HCT116 (cell line): ENCODE measurements around the gene IGSF21. TPM values are rescaled to one million over a fixed set of nuclear protein-coding genes. Genes with fewer than 3 reads are reported as not detected.

Experiments
- ATAC-seq: fragments of 200-7000 bp; cut with Tn5 transposase; 2 replicates; pipeline ENCODE4 v1.9.1; 2020; ENCODE audit warnings: mild to moderate bottlenecking, moderate library complexity
- BruUV-seq: library from RNA; stranded (reverse); fragments of 400-500 nt; replicated peaks from 2 replicates; lab custom pipeline; 2021; lab: Mats Ljungman, UMichigan
- CTCF ChIA-PET: fragments of 300-600 bp; sonication (Branson Sonifier 250); formaldehyde crosslinking; loops from one replicate; lab custom pipeline; 2021; ENCODE audit warnings: antibody characterized with exemption; lab: Charles Lee
- POLR2A ChIA-PET: fragments of 300-600, 350-600 bp; sonication (Branson Sonifier 250); formaldehyde crosslinking; loops from one replicate; lab custom pipeline; 2021; ENCODE audit warnings: antibody characterized with exemption; lab: Charles Lee
- RAD21 ChIA-PET, 2 experiments: fragments of 300-600 bp; sonication (Branson Sonifier 250); formaldehyde crosslinking; loops; one replicate each; lab custom pipeline; 2023; ENCODE audit warnings: low total read pairs in 2 of 2; ENCODE audit not compliant: uncharacterized antibody in 2 of 2, unreplicated experiment in 2 of 2, low non-redundant PET in 1 of 2; lab: Charles Lee
- DNase-seq: peaks from one replicate; pipeline ENCODE4 v3.0.0-alpha.2; 2010; ENCODE audit warnings: low read depth, low spot score
- H2AFZ ChIP-seq: fragments of 200-600 bp; shearing (Covaris generic), sonication (generic); 2 replicates; pipeline ENCODE4 v1.6.1; 2017; ENCODE audit warnings: low read depth, mixed run types, mixed read lengths, antibody characterized with exemption, low read length; ENCODE audit not compliant: poor library complexity, severe bottlenecking
- H3K27ac ChIP-seq: 2 replicates; pipeline ENCODE4 v1.5.1; 2012; ENCODE audit warnings: low read depth, low read length
- H3K27me3 ChIP-seq: fragments of 200-600 bp; sonication (generic); 2 replicates; pipeline ENCODE4 v1.6.1; 2016; ENCODE audit warnings: mixed run types, low read length, mixed read lengths; ENCODE audit not compliant: insufficient read depth
- H3K36me3 ChIP-seq, 2 experiments: fragments of 200-500 bp in 1 of 2; fragments of 200-600 bp in 1 of 2; sonication (Bioruptor generic) in 1 of 2; sonication (generic) in 1 of 2; 2 replicates each; pipeline versions ENCODE4 v1.5.1 to v1.6.1; 2014 to 2016; ENCODE audit warnings: low read length in 2 of 2, inconsistent platforms in 1 of 2, mixed read lengths in 1 of 2, mixed run types in 1 of 2; ENCODE audit not compliant: insufficient read depth in 2 of 2, control insufficient read depth in 1 of 2
- H3K4me1 ChIP-seq, 2 experiments: fragments of 200-600 bp in 1 of 2; sonication (generic) in 1 of 2; 2 replicates each; pipeline versions ENCODE4 v1.5.1 to v1.6.1; 2012 to 2017; ENCODE audit warnings: low read length in 2 of 2, inconsistent platforms in 1 of 2, mild to moderate bottlenecking in 1 of 2, mixed read lengths in 1 of 2, mixed run types in 1 of 2, moderate library complexity in 1 of 2; ENCODE audit not compliant: insufficient read depth in 2 of 2, control insufficient read depth in 1 of 2
- H3K4me2 ChIP-seq: fragments of 200-600 bp; sonication (generic); 2 replicates; pipeline ENCODE4 v1.6.1; 2017; ENCODE audit warnings: mixed run types, low read length, mixed read lengths
- H3K4me3 ChIP-seq, 2 experiments: fragments of 200-600 bp in 1 of 2; sonication (generic) in 1 of 2; replicated peaks in 1 of 2; 2 replicates each; pipeline ENCODE4 v1.5.1; 2011 to 2016; ENCODE audit warnings: low read length in 2 of 2, control low read depth in 1 of 2, low read depth in 1 of 2, mild to moderate bottlenecking in 1 of 2, mixed read lengths in 1 of 2, mixed run types in 1 of 2
- H3K79me2 ChIP-seq: fragments of 200-600 bp; sonication (generic); 2 replicates; pipeline ENCODE4 v1.6.1; 2017; ENCODE audit warnings: mild to moderate bottlenecking, mixed run types, low read length, moderate library complexity, mixed read lengths; ENCODE audit not compliant: insufficient read depth
- H3K9ac ChIP-seq: fragments of 200-600 bp; sonication (generic); 2 replicates; pipeline ENCODE4 v1.6.1; 2016; ENCODE audit warnings: low read length, mixed read lengths
- H3K9me2 ChIP-seq: fragments of 200-600 bp; sonication (generic), shearing (Covaris generic); 2 replicates; pipeline ENCODE4 v1.6.1; 2017; ENCODE audit warnings: mixed run types, mild to moderate bottlenecking, moderate library complexity; ENCODE audit not compliant: insufficient read depth
- H3K9me3 ChIP-seq, 2 experiments: fragments of 200-500 bp in 1 of 2; fragments of 200-600 bp in 1 of 2; sonication (Bioruptor generic) in 1 of 2; sonication (generic) in 1 of 2; 2 replicates each; pipeline ENCODE4 v1.6.1; 2014 to 2017; ENCODE audit warnings: low read length in 2 of 2, mixed read lengths in 2 of 2, inconsistent platforms in 1 of 2, low read depth in 1 of 2, mild to moderate bottlenecking in 1 of 2, mixed run types in 1 of 2, moderate library complexity in 1 of 2; ENCODE audit not compliant: control insufficient read depth in 1 of 2, insufficient read depth in 1 of 2
- H4K20me1 ChIP-seq: fragments of 200-600 bp; sonication (generic), shearing (Covaris generic); 2 replicates; pipeline ENCODE4 v1.6.1; 2017; ENCODE audit warnings: mixed run types, mild to moderate bottlenecking, moderate library complexity; ENCODE audit not compliant: insufficient read depth
- ATF3 ChIP-seq: IDR thresholded peaks from 2 replicates; pipeline ENCODE4 v1.6.1; 2012
- CBX3 ChIP-seq: IDR thresholded peaks from 2 replicates; pipeline ENCODE4 v1.6.1; 2012; ENCODE audit warnings: low read depth
- EGR1 ChIP-seq: IDR thresholded peaks from 2 replicates; pipeline ENCODE4 v1.6.1; 2012; ENCODE audit warnings: low read depth
- EZH2phosphoT487 ChIP-seq: fragments of 200-600 bp; IDR thresholded peaks from 2 replicates; pipeline ENCODE4 v1.6.1; 2018; ENCODE audit warnings: antibody characterized with exemption, borderline replicate concordance
- FOSL1 ChIP-seq: IDR thresholded peaks from 2 replicates; pipeline ENCODE4 v1.6.1; 2012; ENCODE audit warnings: low read depth
- JUND ChIP-seq: IDR thresholded peaks from 2 replicates; pipeline ENCODE4 v1.6.1; 2012
- MAX ChIP-seq: IDR thresholded peaks from 2 replicates; pipeline ENCODE4 v1.6.1; 2012
- POLR2A ChIP-seq: IDR thresholded peaks from 2 replicates; pipeline ENCODE4 v1.7.0; 2011; ENCODE audit warnings: borderline replicate concordance; ENCODE audit not compliant: insufficient read depth, insufficient read length; ENCODE audit errors: extremely low read depth
- POLR2AphosphoS5 ChIP-seq: IDR thresholded peaks from 2 replicates; pipeline ENCODE4 v1.6.1; 2011; ENCODE audit warnings: mild to moderate bottlenecking, low read depth, low read length, moderate library complexity
- RAD21 ChIP-seq: IDR thresholded peaks from 2 replicates; pipeline ENCODE4 v1.6.1; 2012; ENCODE audit warnings: low read depth, mild to moderate bottlenecking
- SIN3A ChIP-seq: IDR thresholded peaks from 2 replicates; pipeline ENCODE4 v1.6.1; 2012; ENCODE audit warnings: low read depth
- SP1 ChIP-seq: IDR thresholded peaks from 2 replicates; pipeline ENCODE4 v1.6.1; 2012; ENCODE audit warnings: low read depth
- SRF ChIP-seq: IDR thresholded peaks from 2 replicates; pipeline ENCODE4 v1.6.1; 2012; ENCODE audit warnings: low read depth
- YY1 ChIP-seq: IDR thresholded peaks from 2 replicates; pipeline ENCODE4 v1.6.1; 2011; ENCODE audit warnings: low read length, low read depth, moderate library complexity, mild to moderate bottlenecking; ENCODE audit not compliant: insufficient replicate concordance; ENCODE audit errors: extremely low read depth
- ZBTB33 ChIP-seq: IDR thresholded peaks from 2 replicates; pipeline ENCODE4 v1.6.1; 2011; ENCODE audit warnings: mild to moderate bottlenecking, low read length, moderate library complexity; ENCODE audit not compliant: insufficient replicate concordance; ENCODE audit errors: extremely low read depth
- intact Hi-C: fragments of 100-400 bp; cut with micrococcal nuclease; formaldehyde crosslinking; loops from 2 replicates; pipeline ENCODE4 v1.10.0; 2022
- total RNA-seq: library from RNA; stranded (reverse); gene quantifications from one replicate; pipeline ENCODE4 v1.2.1, GENCODE V29; 2021; ENCODE audit not compliant: unreplicated experiment

Gene IGSF21
- total RNA-seq, 1 experiment from 2014 or later: not detected

GRCh38 chr1:18410407-18410806 is 302.8 kb downstream of the IGSF21 start:
- no peak for TF ChIP-seq EGR1
- no peak for TF ChIP-seq POLR2AphosphoS5
- TF ChIP-seq ZBTB33: no peak
- no peak for TF ChIP-seq SRF
- no peak for TF ChIP-seq YY1
- no peak for TF ChIP-seq JUND
- TF ChIP-seq CBX3: no peak
- no peak for TF ChIP-seq FOSL1
- no peak for TF ChIP-seq MAX
- TF ChIP-seq RAD21: no peak
- TF ChIP-seq SP1: no peak
- no peak for TF ChIP-seq SIN3A
- TF ChIP-seq EZH2phosphoT487: no peak
- no peak for TF ChIP-seq ATF3
- TF ChIP-seq POLR2A: no peak
- no peaks in the 10 kb centered on the region for H3K27me3 ChIP-seq
- CTCF ChIA-PET: no interaction called here
- no peak overlapping the region for H3K27ac ChIP-seq
- no peaks in the 10 kb centered on the region for H3K36me3 ChIP-seq
- no peak overlapping the region for H3K4me3 ChIP-seq
- no peak overlapping the region for H3K4me2 ChIP-seq
- POLR2A ChIA-PET: no interaction called here
- DNase-seq: no peak
- RAD21 ChIA-PET: no interaction called here
- peaks cover 7 to 19% of the 10 kb centered on the region in 2 experiments for H3K4me1 ChIP-seq
- intact Hi-C loops: no loop called here
- BruUV-seq: no TSS peak
- H3K9me3 ChIP-seq: peaks cover 5% of the 10 kb centered on the region in 2 experiments; a peak in 2 of 4 replicates
- no peak overlapping the region for H3K9ac ChIP-seq
- H2AFZ ChIP-seq: no peak overlapping the region
- no peaks in the 10 kb centered on the region for H3K79me2 ChIP-seq
- ATAC-seq: no peak
- H3K9me2 ChIP-seq: no peaks in the 10 kb centered on the region
- H4K20me1 ChIP-seq: no peaks in the 10 kb centered on the region
